HepG2 (cell line): ENCODE data around the gene FREM3. TPM values are rescaled to one million over a fixed set of nuclear protein-coding genes. Genes with fewer than 3 reads are reported as not detected.
"Not testable (repeated sequence)": the region's sequence is repeated elsewhere in the genome, so short reads cannot be mapped to it uniquely, and the experiment has no call there.

Experiments used
- ATAC-seq: fragments of 200-7000 bp; cut with Tn5 transposase; 3 replicates; pipeline ENCODE4 v1.9.1; 2020; ENCODE audit warnings: mild to moderate bottlenecking, moderate library complexity
- BruUV-seq: library from RNA; stranded (reverse); fragments of 400-500 nt; replicated peaks from 2 replicates; lab custom pipeline; 2021; lab: Mats Ljungman, UMichigan
- CTCF ChIA-PET: fragments of 300-600 bp; formaldehyde crosslinking; extraction: SDS; loops from one replicate; lab custom pipeline; 2021; ENCODE audit warnings: low total read pairs, inconsistent platforms, low intra/inter-chr PET ratio; lab: Yijun Ruan, JAX
- POLR2A ChIA-PET: fragments of 350-600 bp; sonication (Branson Sonifier 250); formaldehyde crosslinking; loops from one replicate; lab custom pipeline; 2020; ENCODE audit warnings: antibody characterized with exemption, inconsistent platforms; lab: Yijun Ruan, JAX
- DNase-seq: peaks from one replicate; pipeline ENCODE4 v3.0.0-alpha.2; 2015; ENCODE audit warnings: low spot score
- FAIRE-seq: peaks from 3 replicates; lab custom pipeline; 2011; peaks lifted over from hg19 to GRCh38; lab: Jason Lieb, UNC
- H2AFZ ChIP-seq: one replicate; pipeline ENCODE4 v1.6.1; 2011; ENCODE audit warnings: low read length, inconsistent platforms
- H3K27ac ChIP-seq: fragments of 300-600 bp; 3 replicates; pipeline ENCODE4 v1.8.0; 2011; ENCODE audit warnings: mixed run types, mild to moderate bottlenecking, mixed read lengths, low read length, inconsistent platforms; ENCODE audit not compliant: insufficient read depth; ENCODE audit errors: extremely low read length
- H3K27me3 ChIP-seq, 2 experiments: fragments of 200-600 bp in 1 of 2; 2 replicates in 1 of 2; 3 replicates in 1 of 2; pipeline versions ENCODE4 v1.6.0 to v1.8.0; 2011; ENCODE audit warnings: low read length in 2 of 2, mild to moderate bottlenecking in 2 of 2, moderate library complexity in 2 of 2, inconsistent platforms in 1 of 2; ENCODE audit not compliant: insufficient read depth in 2 of 2, control insufficient read depth in 1 of 2
- H3K36me3 ChIP-seq, 2 experiments: fragments of 200-600 bp in 1 of 2; replicated peaks in 1 of 2; 2 replicates in 1 of 2; 3 replicates in 1 of 2; pipeline versions ENCODE4 v1.5.1 to v1.8.0; 2011; ENCODE audit warnings: low read length in 2 of 2, inconsistent platforms in 1 of 2; ENCODE audit not compliant: insufficient read depth in 2 of 2, control insufficient read depth in 1 of 2
- H3K4me1 ChIP-seq: 2 replicates; pipeline ENCODE4 v1.5.1; 2012; ENCODE audit warnings: low read length, inconsistent platforms; ENCODE audit not compliant: insufficient read depth
- H3K4me2 ChIP-seq: 2 replicates; pipeline ENCODE4 v1.6.0; 2011; ENCODE audit warnings: low read depth, low read length, inconsistent platforms
- H3K4me3 ChIP-seq, 3 experiments: fragments of 200-600 bp in 1 of 3; sonication (generic), shearing (Covaris generic) in 1 of 3; replicated peaks in 1 of 3; 2 replicates each; pipeline ENCODE4 v1.5.1; 2011 to 2016; ENCODE audit warnings: low read length in 3 of 3, inconsistent platforms in 2 of 3, low read depth in 2 of 3, mild to moderate bottlenecking in 2 of 3, control low read depth in 1 of 3, mixed read lengths in 1 of 3; ENCODE audit not compliant: insufficient read depth in 1 of 3
- H3K79me2 ChIP-seq: one replicate; pipeline ENCODE4 v1.6.1; 2011; ENCODE audit warnings: low read length, inconsistent platforms; ENCODE audit not compliant: insufficient read depth
- H3K9ac ChIP-seq: 2 replicates; pipeline ENCODE4 v1.6.0; 2011; ENCODE audit warnings: mild to moderate bottlenecking, low read depth, low read length, inconsistent platforms; ENCODE audit not compliant: insufficient read depth
- H3K9me3 ChIP-seq: 2 replicates; pipeline ENCODE4 v1.5.1; 2012; ENCODE audit warnings: mild to moderate bottlenecking, low read length
- H4K20me1 ChIP-seq: 2 replicates; pipeline ENCODE4 v1.6.0; 2011; ENCODE audit warnings: inconsistent platforms, mild to moderate bottlenecking, low read length, moderate library complexity; ENCODE audit not compliant: insufficient read depth
- CBX5 ChIP-seq: sonication (generic); formaldehyde crosslinking; IDR thresholded peaks from 2 replicates; pipeline ENCODE4 v1.4.0; 2020; ENCODE audit warnings: missing genetic modification reagents, borderline replicate concordance
- ZFAT ChIP-seq: sonication (generic); formaldehyde crosslinking; conservative IDR thresholded peaks from 2 replicates; pipeline ENCODE4 v1.8.1; 2023; ENCODE audit warnings: missing genetic modification reagents, inconsistent platforms
- WGBS: methylation state at CpG from one replicate; pipeline ENCODE4 v1.1.6; 2017; ENCODE audit warnings: low lambda C conversion rate; 5-methylcytosine and 5-hydroxymethylcytosine counted together
- in situ Hi-C: cut with HindIII; loops from 2 replicates; pipeline ENCODE4 v1.10.0; 2017; ENCODE audit warnings: low pct_unique_long_range_greater_than_20kb; ENCODE audit not compliant: extremely low pct_ligation_motif_present
- intact Hi-C: fragments of 100-400 bp; cut with micrococcal nuclease; formaldehyde crosslinking; loops from one replicate; pipeline ENCODE4 v1.10.0; 2022; ENCODE audit not compliant: unreplicated experiment
- polyA plus RNA-seq, 8 experiments: library from polyadenylated mRNA; depleted of rRNA in 3 of 8; stranded (reverse) in 7 of 8; unstranded in 1 of 8; fragments of >200 nt; fragmentation: Illumina TruSeq in 4 of 8; extraction: Trizol in 4 of 8; gene quantifications; 2 replicates each; pipeline versions ENCODE4 v1.2.1 to v1.2.3, GENCODE V29; 2011 to 2016; ENCODE audit warnings: low read depth in 4 of 8, missing spikeins in 1 of 8, mixed read lengths in 1 of 8; ENCODE audit not compliant: insufficient read depth in 1 of 8
- total RNA-seq, 5 experiments: library from RNA; depleted of rRNA; stranded (reverse); fragments of >200 nt; fragmentation: Illumina TruSeq; extraction: Trizol; gene quantifications; 2 replicates each; pipeline ENCODE4 v1.2.3, GENCODE V29; 2016; ENCODE audit warnings: low read depth in 1 of 5
- TF ChIP-seq, protein P1 (sequence below): sonication (generic); formaldehyde crosslinking; conservative IDR thresholded peaks from 2 replicates; pipeline ENCODE4 v1.4.0; 2020; ENCODE audit warnings: missing genetic modification reagents

The FREM3 gene
- total and polyA plus RNA-seq, 2 of the 13 experiments (the other 11 are each of a cell fraction or from before 2014, with no cell fraction given): not detected

DNA sequence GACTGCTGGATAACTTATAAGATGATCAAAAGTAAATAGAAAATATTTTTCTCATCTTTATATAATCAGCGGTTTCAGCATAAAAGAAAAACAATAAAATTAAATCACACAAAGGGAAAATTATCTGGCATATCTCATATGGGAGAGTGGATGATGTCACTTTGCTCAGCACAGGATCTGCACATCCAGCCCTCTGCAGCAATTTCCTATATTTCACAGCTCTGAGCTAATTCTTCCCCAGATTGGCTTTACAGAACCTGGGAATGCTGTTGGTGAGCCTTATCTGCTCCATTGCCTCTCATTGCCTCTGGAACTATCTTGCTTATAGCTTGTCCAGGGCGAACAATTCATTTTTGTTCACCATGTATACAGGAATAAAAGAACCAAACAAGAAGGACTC is 21.0 kb downstream of the FREM3 start:
- H3K4me2 ChIP-seq: no peak overlapping the region
- CTCF ChIA-PET: no interaction called here
- no peak overlapping the region for H2AFZ ChIP-seq
- H3K79me2 ChIP-seq: no peaks in the 10 kb centered on the region
- TF ChIP-seq CBX5 (no peak), ZFAT (CRISPR knock-in tag) (no peak)
- TF ChIP-seq, protein P1, sequence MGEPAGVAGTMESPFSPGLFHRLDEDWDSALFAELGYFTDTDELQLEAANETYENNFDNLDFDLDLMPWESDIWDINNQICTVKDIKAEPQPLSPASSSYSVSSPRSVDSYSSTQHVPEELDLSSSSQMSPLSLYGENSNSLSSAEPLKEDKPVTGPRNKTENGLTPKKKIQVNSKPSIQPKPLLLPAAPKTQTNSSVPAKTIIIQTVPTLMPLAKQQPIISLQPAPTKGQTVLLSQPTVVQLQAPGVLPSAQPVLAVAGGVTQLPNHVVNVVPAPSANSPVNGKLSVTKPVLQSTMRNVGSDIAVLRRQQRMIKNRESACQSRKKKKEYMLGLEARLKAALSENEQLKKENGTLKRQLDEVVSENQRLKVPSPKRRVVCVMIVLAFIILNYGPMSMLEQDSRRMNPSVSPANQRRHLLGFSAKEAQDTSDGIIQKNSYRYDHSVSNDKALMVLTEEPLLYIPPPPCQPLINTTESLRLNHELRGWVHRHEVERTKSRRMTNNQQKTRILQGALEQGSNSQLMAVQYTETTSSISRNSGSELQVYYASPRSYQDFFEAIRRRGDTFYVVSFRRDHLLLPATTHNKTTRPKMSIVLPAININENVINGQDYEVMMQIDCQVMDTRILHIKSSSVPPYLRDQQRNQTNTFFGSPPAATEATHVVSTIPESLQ: no peak
- no peaks in the 10 kb centered on the region for H3K4me1 ChIP-seq
- FAIRE-seq: no peak
- H3K27ac ChIP-seq: no peak overlapping the region
- H3K4me3 ChIP-seq: no peak overlapping the region
- intact Hi-C loops (no loop called here), in situ Hi-C loops (no loop called here)
- no peaks in the 10 kb centered on the region for H4K20me1 ChIP-seq
- no peak for DNase-seq
- H3K9me3 ChIP-seq: no peaks in the 10 kb centered on the region
- ATAC-seq: no peak
- WGBS: 0% methylated on average over 2 of the region's 2 CpGs
- H3K36me3 ChIP-seq: no peaks in the 10 kb centered on the region
- POLR2A ChIA-PET: no interaction called here
- no peaks in the 10 kb centered on the region for H3K27me3 ChIP-seq
- no peak overlapping the region for H3K9ac ChIP-seq
- BruUV-seq: no TSS peak

DNA sequence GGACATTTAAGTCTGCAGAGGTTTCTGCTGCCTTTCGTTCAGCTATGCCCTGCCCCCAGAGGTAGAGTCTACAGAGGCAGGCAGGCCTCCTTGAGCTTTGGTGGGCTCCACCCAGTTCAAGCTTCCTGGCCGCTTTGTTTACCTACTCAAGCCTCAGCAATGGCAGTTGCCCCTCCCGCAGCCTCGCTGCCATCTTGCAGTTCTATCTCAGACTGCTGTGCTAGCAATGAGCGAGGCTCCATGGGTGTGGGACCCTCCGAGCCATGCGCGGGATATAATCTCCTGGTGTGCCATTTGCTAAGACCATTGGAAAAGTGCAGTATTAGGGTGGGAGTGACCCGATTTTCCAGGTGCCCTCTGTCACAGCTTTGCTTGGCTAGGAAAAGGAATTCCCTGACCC is 26.8 kb downstream of the FREM3 start:
- H3K27ac ChIP-seq, H4K20me1 ChIP-seq, H2AFZ ChIP-seq, H3K27me3 ChIP-seq, H3K4me1 ChIP-seq, H3K4me3 ChIP-seq, ATAC-seq, intact Hi-C loops, H3K79me2 ChIP-seq, H3K9ac ChIP-seq, H3K9me3 ChIP-seq, CTCF ChIA-PET, DNase-seq, BruUV-seq, H3K36me3 ChIP-seq, POLR2A ChIA-PET, H3K4me2 ChIP-seq, in situ Hi-C loops, FAIRE-seq: not testable (repeated sequence)
- no CpG with 5 or more reads among the region's 9 CpGs for WGBS
